GM12878 (cell line): ENCODE results near the gene KDM8. TPM values are rescaled to one million over a fixed set of nuclear protein-coding genes. Genes with fewer than 3 reads are reported as not detected.

Experiments
- HDAC2 ChIP-seq: fragments of 200-600 bp; sonication (generic); IDR thresholded peaks from 2 replicates; pipeline ENCODE4 v1.6.1; 2017
- MTA3 ChIP-seq: IDR thresholded peaks from 2 replicates; pipeline ENCODE4 v1.6.1; 2012; ENCODE audit warnings: low read length, inconsistent platforms, borderline replicate concordance
- NFIC ChIP-seq: IDR thresholded peaks from 2 replicates; pipeline ENCODE4 v1.6.1; 2012; ENCODE audit warnings: low read depth, mild to moderate bottlenecking, inconsistent platforms, low read length, moderate library complexity
- NFYB ChIP-seq: IDR thresholded peaks from 2 replicates; pipeline ENCODE4 v1.6.1; 2011; ENCODE audit warnings: low read depth, mild to moderate bottlenecking, low read length, improper control_type of control experiment, moderate library complexity; ENCODE audit not compliant: insufficient read depth
- PRDM15 ChIP-seq: fragments of 450-650 bp; formaldehyde crosslinking; IDR thresholded peaks from 2 replicates; pipeline ENCODE4 v1.4.0; 2020; ENCODE audit warnings: mild to moderate bottlenecking, moderate library complexity
- RELA ChIP-seq: fragments of 450-650 bp; IDR thresholded peaks from 2 replicates; pipeline ENCODE4 v1.8.0; 2014; ENCODE audit warnings: borderline replicate concordance; ENCODE audit not compliant: partially characterized antibody
- SMAD1 ChIP-seq: fragments of 450-650 bp; IDR thresholded peaks from 2 replicates; pipeline ENCODE4 v1.6.1; 2018; ENCODE audit warnings: mild to moderate bottlenecking, low read depth; ENCODE audit not compliant: partially characterized antibody
- SP1 ChIP-seq: IDR thresholded peaks from one replicate; pipeline ENCODE4 v1.6.1; 2011; ENCODE audit warnings: low read depth, low read length
- TBL1XR1 ChIP-seq: IDR thresholded peaks from 2 replicates; pipeline ENCODE4 v1.6.1; 2012; ENCODE audit warnings: low read depth, low read length, improper control_type of control experiment
- ZNF384 ChIP-seq: IDR thresholded peaks from 2 replicates; pipeline ENCODE4 v1.6.1; 2012; ENCODE audit warnings: low read depth, mild to moderate bottlenecking, low read length, improper control_type of control experiment, borderline replicate concordance
- polyA plus RNA-seq, 11 experiments: library from polyadenylated mRNA; depleted of rRNA in 4 of 11; unstranded in 6 of 11; stranded (reverse) in 5 of 11; fragments of >200 nt; fragmentation: Nextera tagmentation in 4 of 11; fragmentation: Illumina TruSeq in 1 of 11; extraction: Ambion mirVana in 4 of 11; extraction: Trizol in 1 of 11; gene quantifications; 1 replicate in 1 of 11; 2 replicates in 10 of 11; pipeline versions ENCODE4 v1.2.1 to v1.2.3, GENCODE V29; 2011 to 2016; ENCODE audit warnings: inconsistent platforms in 2 of 11, missing spikeins in 2 of 11, low read depth in 1 of 11
- total RNA-seq, 4 experiments: library from RNA; depleted of rRNA in 3 of 4; stranded (reverse); fragments of >200 nt in 3 of 4; fragmentation: Illumina TruSeq in 1 of 4; extraction: Trizol in 1 of 4; gene quantifications; 2 replicates each; pipeline versions ENCODE4 v1.2.1 to v1.2.3, GENCODE V29; 2013 to 2021
- TF ChIP-seq, protein P1 (sequence below): fragments of 450-650 bp; IDR thresholded peaks from 2 replicates; pipeline ENCODE4 v1.6.1; 2017; ENCODE audit warnings: mild to moderate bottlenecking, low read depth, inconsistent platforms; ENCODE audit not compliant: poor library complexity, severe bottlenecking
- TF ChIP-seq, protein P2 (sequence below): IDR thresholded peaks from 2 replicates; pipeline ENCODE4 v1.6.1; 2011; ENCODE audit warnings: low read depth, low read length, improper control_type of control experiment, borderline replicate concordance
- TF ChIP-seq, protein P3 (sequence below): fragments of 450-650 bp; IDR thresholded peaks from 2 replicates; pipeline ENCODE4 v1.6.1; 2016; ENCODE audit warnings: mild to moderate bottlenecking
- TF ChIP-seq, protein P4 (sequence below): IDR thresholded peaks from 2 replicates; pipeline ENCODE4 v1.6.1; 2011; ENCODE audit warnings: low read depth, mild to moderate bottlenecking, low read length, moderate library complexity, borderline replicate concordance; ENCODE audit errors: extremely low read depth

The KDM8 gene
- total and polyA plus RNA-seq, 10 of the 15 experiments (the other 5 are each of a cell fraction or from before 2014, with no cell fraction given), result 0.79 to 8.9 (median 5.8) TPM

GRCh38 chr16:27202923-27203506, 311 bp upstream of the KDM8 start (continued):
- TF ChIP-seq, protein P1, sequence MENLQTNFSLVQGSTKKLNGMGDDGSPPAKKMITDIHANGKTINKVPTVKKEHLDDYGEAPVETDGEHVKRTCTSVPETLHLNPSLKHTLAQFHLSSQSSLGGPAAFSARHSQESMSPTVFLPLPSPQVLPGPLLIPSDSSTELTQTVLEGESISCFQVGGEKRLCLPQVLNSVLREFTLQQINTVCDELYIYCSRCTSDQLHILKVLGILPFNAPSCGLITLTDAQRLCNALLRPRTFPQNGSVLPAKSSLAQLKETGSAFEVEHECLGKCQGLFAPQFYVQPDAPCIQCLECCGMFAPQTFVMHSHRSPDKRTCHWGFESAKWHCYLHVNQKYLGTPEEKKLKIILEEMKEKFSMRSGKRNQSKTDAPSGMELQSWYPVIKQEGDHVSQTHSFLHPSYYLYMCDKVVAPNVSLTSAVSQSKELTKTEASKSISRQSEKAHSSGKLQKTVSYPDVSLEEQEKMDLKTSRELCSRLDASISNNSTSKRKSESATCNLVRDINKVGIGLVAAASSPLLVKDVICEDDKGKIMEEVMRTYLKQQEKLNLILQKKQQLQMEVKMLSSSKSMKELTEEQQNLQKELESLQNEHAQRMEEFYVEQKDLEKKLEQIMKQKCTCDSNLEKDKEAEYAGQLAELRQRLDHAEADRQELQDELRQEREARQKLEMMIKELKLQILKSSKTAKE, result no peak
- TF ChIP-seq MTA3 (no peak), TBL1XR1 (no peak), SP1 (no peak), PRDM15 (CRISPR knock-in tag) (no peak), HDAC2 (no peak), ZNF384 (no peak), SMAD1 (peak; percentile 23), NFIC (no peak), RELA (no peak), NFYB (no peak)
- TF ChIP-seq, protein P2, sequence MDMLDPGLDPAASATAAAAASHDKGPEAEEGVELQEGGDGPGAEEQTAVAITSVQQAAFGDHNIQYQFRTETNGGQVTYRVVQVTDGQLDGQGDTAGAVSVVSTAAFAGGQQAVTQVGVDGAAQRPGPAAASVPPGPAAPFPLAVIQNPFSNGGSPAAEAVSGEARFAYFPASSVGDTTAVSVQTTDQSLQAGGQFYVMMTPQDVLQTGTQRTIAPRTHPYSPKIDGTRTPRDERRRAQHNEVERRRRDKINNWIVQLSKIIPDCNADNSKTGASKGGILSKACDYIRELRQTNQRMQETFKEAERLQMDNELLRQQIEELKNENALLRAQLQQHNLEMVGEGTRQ, result no peak
- TF ChIP-seq, protein P3, sequence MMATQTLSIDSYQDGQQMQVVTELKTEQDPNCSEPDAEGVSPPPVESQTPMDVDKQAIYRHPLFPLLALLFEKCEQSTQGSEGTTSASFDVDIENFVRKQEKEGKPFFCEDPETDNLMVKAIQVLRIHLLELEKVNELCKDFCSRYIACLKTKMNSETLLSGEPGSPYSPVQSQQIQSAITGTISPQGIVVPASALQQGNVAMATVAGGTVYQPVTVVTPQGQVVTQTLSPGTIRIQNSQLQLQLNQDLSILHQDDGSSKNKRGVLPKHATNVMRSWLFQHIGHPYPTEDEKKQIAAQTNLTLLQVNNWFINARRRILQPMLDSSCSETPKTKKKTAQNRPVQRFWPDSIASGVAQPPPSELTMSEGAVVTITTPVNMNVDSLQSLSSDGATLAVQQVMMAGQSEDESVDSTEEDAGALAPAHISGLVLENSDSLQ, result no peak
- TF ChIP-seq, protein P4, sequence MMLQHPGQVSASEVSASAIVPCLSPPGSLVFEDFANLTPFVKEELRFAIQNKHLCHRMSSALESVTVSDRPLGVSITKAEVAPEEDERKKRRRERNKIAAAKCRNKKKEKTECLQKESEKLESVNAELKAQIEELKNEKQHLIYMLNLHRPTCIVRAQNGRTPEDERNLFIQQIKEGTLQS, result no peak
- TF ChIP-seq, all 136 proteins: peak for 19
